GM12872 (cell line): ENCODE results near the gene AKAP10.

Source experiments
- TF ChIP-seq, protein P1 (sequence below): IDR thresholded peaks from 3 replicates; pipeline ENCODE4 v1.5.1; 2011; ENCODE audit warnings: low read depth, mild to moderate bottlenecking, low read length, moderate library complexity; ENCODE audit not compliant: insufficient read depth

AKAP10 gene

DNA sequence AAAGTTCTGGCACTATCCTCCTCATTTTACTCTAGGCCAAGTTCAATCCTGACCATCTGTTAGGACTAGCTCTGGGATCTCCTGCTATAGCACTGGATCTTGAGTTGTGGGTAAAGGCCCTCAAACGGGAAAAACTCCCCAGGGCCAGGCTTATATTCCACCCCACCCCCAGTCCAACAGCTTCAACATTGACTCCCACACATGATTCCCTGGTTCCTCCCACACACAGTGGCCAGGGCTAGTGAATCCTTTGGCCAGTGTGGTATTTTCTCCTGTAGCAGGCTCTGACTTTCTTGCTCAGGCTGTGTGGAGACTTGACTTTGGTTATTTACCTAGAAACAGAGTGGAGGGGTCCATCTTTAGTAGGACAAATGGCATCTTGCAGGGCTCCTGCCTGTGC lies 10.3 kb upstream of the AKAP10 start:
- TF ChIP-seq, protein P1, sequence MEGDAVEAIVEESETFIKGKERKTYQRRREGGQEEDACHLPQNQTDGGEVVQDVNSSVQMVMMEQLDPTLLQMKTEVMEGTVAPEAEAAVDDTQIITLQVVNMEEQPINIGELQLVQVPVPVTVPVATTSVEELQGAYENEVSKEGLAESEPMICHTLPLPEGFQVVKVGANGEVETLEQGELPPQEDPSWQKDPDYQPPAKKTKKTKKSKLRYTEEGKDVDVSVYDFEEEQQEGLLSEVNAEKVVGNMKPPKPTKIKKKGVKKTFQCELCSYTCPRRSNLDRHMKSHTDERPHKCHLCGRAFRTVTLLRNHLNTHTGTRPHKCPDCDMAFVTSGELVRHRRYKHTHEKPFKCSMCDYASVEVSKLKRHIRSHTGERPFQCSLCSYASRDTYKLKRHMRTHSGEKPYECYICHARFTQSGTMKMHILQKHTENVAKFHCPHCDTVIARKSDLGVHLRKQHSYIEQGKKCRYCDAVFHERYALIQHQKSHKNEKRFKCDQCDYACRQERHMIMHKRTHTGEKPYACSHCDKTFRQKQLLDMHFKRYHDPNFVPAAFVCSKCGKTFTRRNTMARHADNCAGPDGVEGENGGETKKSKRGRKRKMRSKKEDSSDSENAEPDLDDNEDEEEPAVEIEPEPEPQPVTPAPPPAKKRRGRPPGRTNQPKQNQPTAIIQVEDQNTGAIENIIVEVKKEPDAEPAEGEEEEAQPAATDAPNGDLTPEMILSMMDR, result no peak

DNA sequence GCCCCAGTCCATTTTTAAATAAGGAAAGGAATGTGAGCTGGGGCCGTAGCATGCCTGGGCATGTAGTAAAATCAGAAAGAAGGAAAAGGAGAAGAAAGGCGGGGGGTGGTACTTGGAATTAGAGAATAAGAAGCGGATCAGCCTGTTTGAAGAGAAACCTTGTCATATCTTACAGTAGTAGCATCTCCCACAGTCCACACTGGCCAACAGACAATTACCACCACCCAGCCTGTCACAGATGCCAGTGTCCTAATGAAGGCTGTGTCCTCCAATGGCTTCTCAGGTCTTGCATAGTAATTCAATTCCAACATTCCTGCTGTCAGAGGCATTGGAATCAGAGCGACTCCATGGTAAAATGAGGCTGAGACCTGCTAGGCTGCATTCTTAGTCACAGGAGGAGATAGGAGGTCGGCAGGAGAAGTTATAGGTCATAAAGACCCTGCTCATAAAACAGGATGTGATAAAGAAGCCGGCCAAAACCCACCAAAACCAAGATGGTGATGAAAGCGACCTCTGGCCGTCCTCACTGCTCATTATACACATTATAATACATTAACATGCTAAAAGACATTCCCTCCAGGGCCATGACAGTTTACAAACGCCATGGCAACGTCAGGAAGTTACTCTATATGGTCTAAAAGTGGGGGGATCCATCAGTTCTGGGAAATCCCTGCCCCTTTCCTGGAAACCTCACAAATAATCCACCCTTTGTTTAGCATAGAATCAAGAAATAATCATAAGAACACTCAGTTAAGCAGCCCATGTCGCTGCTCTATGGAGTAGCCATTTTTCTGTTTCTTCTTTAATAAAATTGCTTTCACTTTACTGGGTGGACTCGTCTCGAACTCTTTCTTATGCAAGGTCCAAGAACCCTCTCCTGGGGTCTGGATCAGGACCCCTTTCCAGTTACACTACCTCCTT lies 9.6 kb upstream of the AKAP10 start:
- TF ChIP-seq, protein P1, result no peak

DNA sequence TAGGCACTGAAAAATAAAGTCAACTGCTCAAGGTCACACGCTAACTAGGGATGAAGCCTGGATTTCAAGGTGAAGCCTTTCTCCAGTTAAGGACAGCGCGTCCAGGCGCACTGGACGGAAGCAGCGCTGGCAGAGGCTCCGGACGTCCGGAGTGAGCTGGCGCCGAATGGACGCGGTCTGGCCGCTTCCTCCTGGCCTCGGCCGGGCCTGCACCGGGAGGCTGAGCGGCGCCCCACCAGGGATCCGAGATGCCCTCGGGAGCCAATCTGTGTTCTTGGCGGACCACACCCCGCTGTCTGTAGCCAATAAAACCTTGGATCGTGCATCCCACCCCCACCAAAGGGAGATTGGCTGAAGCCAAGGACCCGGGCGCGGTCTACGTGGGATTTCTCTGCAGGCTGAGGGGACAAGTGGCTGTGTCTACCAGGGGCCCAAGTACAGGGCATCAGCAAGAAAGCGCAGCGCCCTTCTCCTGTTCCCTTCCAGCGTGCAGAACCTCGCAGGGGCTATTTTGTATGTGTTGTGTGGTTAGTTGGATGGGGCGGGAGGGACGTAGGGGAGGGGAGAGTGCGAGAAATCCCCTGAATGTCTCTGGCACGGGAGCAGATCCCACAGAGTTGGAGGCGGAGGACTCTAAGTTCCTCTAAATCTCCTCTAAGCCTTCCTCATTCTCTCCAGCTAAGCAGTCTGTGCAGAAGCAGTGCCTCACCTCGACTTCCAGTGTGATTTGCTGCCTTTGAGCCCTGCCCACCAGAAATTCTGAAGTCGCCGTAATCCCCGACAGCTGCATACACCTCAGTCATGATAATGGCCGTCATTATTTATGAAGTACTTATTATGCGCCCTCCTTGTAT lies 2.5 kb upstream of the AKAP10 start:
- TF ChIP-seq, protein P1, result no peak

DNA sequence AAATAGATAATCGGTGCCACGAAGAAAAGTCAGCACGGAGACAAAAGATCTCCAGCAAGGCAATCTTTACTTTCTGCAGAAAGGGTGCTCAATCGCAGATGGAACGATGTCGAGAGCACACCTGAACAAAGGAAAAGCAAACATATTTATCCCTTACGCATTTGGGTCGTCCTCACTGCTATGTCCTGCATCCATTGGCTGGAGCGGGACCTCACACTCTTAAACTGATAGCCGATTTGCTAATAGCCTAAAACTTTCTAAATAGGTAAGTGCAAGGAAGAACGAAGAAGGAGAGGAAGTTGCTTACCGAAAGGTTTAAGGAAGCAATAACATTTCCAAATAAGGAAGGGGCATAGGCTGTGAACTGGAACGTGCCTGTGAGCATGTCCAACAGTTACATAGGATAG lies 1.2 kb upstream of the AKAP10 start:
- TF ChIP-seq, protein P1, result no peak

DNA sequence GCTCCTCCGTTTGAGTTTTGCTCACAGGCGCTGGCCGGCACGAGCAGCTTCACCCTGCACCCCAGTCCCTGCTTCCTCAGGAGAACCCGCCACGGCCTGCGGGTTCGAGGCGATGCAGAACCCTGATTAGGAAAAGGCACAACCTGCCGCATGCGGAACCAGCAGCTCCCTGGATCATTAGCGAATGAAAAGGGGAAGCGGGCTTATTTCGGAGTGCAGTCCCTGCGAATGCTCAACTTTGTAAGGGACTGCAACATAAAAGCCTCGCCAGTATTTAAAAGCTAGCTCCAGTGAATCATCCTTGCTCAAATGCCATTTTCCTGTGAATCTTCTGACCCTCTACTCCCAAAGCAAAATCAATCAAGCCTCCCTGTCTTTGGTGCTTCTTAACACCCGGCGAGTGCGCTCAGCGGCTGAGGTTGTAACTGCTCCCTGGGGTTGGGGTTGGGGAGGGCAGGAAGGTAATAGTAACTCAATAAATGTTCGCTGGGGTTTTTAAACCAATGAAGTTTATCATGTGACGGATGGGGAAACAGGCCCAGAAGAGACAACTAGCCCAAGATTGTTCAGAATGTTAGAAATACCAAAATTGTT lies 678 bp upstream of the AKAP10 start:
- TF ChIP-seq, protein P1, result peak; percentile 55

DNA sequence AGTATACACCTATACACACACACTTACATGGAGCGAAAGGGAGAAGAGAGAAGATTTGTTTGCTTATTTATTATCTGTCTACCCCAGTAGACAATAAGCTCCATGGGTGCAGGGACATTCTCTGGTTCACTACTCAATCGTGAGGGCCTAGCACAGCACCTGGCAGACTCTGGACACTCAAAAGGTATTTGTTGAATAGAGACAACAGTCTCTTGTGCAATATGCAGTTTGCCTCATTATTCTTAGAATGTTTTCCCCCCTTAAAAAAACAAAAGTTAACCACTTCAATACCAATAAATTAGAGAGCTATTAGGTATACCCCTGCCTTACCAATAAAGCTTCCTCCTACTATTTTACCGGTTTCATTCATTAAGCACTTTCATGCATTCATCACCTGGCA lies 2.0 kb downstream of the AKAP10 start:
- TF ChIP-seq, protein P1, result no peak

DNA sequence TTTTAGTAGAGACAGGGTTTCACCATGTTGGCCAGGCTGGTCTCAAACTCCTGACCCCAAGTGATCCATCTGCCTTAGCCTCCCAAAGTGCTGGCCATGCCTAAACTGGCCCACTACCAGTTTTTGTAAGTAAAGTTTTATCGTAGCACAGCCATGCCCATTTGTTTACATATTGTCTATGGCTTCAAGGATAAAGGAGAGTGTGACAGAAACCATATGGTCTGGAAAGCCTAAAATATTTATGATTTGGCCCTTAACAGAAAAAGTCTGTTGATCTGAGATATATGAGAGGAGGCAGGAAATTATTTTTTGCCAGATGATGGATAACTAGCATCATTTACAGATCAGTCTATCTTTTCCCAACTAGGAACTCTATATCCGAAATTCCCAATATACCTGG lies 4.5 kb downstream of the AKAP10 start:
- TF ChIP-seq, protein P1, result no peak
